ENCODE data around the gene PHC3.
"Not testable (repeated sequence)": the region's sequence is repeated elsewhere in the genome, so short reads cannot be mapped to it uniquely, and the experiment has no call there.

PHC3 gene

GRCh38 chr3:170180908-170181885, at the start of gene PHC3:
PHC3 (minus strand) TSS chr3:170181733; CDS start chr3:170181715, 18 bp downstream.
- DNase-seq (ENCODE audit: low read depth) = peak; percentile 79

GRCh38 chr3:170228093-170228766, 46.7 kb upstream of the PHC3 start:
- DNase-seq (ENCODE audit: low read depth) = no peak

GRCh38 chr3:170226426-170226960, 45.0 kb upstream of the PHC3 start:
- DNase-seq (ENCODE audit: low read depth) = no peak

GRCh38 chr3:170225166-170225565, 43.6 kb upstream of the PHC3 start:
- DNase-seq (ENCODE audit: low read depth) = no peak

- DNase-seq (ENCODE audit: low read depth) = no peak
These were observed 41.4 kb upstream of the PHC3 start for GRCh38 chr3:170222647-170223541.

- DNase-seq (ENCODE audit: low read depth) = peak; percentile 96
These were observed 40.6 kb upstream of the PHC3 start, which contains the start of gene PRKCI for GRCh38 chr3:170221924-170222646. PRKCI (plus strand) TSS chr3:170222424; CDS start chr3:170222670, 246 bp downstream.

- no peak for DNase-seq (ENCODE audit: low read depth)
These were observed 39.3 kb upstream of the PHC3 start for GRCh38 chr3:170220871-170221270.

- no peak for DNase-seq (ENCODE audit: low read depth)
These were observed 38.3 kb upstream of the PHC3 start for GRCh38 chr3:170219850-170220249.

GRCh38 chr3:170211668-170212067, 30.1 kb upstream of the PHC3 start:
- no peak for DNase-seq (ENCODE audit: low read depth)

GRCh38 chr3:170207717-170208116, 26.2 kb upstream of the PHC3 start:
- no peak for DNase-seq (ENCODE audit: low read depth)

- DNase-seq (ENCODE audit: low read depth) = not testable (repeated sequence)
These were observed 24.7 kb upstream of the PHC3 start for GRCh38 chr3:170206164-170206762.

GRCh38 chr3:170205302-170205701, 23.8 kb upstream of the PHC3 start:
- no peak for DNase-seq (ENCODE audit: low read depth)

- no peak for DNase-seq (ENCODE audit: low read depth)
These were observed 23.0 kb upstream of the PHC3 start for GRCh38 chr3:170204509-170204908.

GRCh38 chr3:170204023-170204472, 22.5 kb upstream of the PHC3 start:
- no peak for DNase-seq (ENCODE audit: low read depth)

GRCh38 chr3:170203457-170203856, 21.9 kb upstream of the PHC3 start:
- DNase-seq (ENCODE audit: low read depth) = no peak

- no peak for DNase-seq (ENCODE audit: low read depth)
These were observed 20.0 kb upstream of the PHC3 start for GRCh38 chr3:170201527-170201926.

GRCh38 chr3:170200987-170201386, 19.5 kb upstream of the PHC3 start:
- DNase-seq (ENCODE audit: low read depth) = no peak

- DNase-seq (ENCODE audit: low read depth) = no peak
These were observed 15.3 kb upstream of the PHC3 start for GRCh38 chr3:170196833-170197232.

- DNase-seq (ENCODE audit: low read depth) = not testable (repeated sequence)
These were observed 14.2 kb upstream of the PHC3 start for GRCh38 chr3:170195759-170196158.
